Right hindlimb (tissue), 1 donor: ENCODE results near the gene LGMN.
"Not testable (repeated sequence)": the region's sequence is repeated elsewhere in the genome, so short reads cannot be mapped to it uniquely, and the experiment has no call there.

ENCODE experiments used
- DNase-seq: peaks from one replicate; pipeline ENCODE4 v3.0.0-alpha.2; 2018

The LGMN gene

DNA sequence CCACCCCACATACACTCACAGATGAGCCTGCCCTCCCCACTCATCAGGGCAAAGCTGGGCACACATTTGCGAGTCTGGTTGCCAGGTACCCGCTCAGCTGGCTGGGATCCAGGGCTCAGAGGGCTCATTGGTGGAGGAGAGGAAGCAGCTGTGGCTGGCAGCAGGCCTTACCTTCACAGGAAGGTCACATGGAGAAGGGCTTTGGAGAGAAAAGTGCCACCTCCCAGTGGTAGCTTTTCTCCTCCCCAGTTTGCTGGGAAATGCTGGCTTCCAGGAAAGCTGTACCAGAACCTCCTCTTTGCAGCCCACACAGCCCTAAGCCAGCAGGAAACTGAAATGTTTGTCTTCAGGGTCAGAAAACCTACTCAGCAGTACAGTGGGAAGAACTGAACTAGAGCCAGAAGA lies 55.6 kb downstream of the LGMN start:
- DNase-seq, result peak; percentile 74

DNA sequence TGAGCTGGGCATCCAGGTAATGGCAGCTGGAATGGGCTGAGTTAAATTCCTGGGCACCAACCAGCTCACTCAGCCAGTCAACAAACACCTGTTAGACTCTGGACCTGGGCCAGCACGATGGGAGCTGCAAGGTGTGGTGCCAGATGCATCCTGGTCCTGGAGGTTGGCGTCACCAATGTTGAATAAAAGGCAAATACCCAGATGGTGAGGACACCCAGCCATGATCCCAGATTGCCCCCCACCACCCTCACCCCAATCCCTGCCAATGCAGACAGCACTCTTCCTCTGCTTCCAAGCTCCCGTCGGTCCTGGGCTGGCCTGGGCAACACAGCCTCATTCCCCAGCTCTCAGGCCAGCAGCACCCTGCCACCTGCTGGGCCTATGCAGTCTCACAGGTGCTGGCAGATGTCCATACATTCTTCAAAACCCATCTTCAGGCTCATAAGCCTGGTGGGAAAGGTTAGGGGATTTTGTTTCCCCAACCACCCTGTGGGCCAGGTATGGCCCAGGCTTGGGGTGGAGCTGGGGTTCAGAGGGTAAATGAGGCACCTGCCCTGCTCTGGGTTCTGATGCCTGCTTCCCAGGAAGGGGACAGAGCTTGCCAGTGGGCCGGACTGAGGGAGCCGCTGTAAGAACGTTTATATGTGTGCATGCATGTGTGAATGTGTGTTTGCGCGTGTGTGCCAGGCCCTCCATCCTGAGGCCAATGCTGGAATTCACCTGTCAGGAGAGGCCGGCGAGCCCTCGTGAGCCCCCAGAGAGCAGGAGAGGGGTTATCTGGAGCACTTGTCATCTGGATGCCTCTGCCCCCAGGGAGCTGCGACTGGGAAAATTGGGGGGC lies 58.0 kb downstream of the LGMN start:
- DNase-seq, result no peak

DNA sequence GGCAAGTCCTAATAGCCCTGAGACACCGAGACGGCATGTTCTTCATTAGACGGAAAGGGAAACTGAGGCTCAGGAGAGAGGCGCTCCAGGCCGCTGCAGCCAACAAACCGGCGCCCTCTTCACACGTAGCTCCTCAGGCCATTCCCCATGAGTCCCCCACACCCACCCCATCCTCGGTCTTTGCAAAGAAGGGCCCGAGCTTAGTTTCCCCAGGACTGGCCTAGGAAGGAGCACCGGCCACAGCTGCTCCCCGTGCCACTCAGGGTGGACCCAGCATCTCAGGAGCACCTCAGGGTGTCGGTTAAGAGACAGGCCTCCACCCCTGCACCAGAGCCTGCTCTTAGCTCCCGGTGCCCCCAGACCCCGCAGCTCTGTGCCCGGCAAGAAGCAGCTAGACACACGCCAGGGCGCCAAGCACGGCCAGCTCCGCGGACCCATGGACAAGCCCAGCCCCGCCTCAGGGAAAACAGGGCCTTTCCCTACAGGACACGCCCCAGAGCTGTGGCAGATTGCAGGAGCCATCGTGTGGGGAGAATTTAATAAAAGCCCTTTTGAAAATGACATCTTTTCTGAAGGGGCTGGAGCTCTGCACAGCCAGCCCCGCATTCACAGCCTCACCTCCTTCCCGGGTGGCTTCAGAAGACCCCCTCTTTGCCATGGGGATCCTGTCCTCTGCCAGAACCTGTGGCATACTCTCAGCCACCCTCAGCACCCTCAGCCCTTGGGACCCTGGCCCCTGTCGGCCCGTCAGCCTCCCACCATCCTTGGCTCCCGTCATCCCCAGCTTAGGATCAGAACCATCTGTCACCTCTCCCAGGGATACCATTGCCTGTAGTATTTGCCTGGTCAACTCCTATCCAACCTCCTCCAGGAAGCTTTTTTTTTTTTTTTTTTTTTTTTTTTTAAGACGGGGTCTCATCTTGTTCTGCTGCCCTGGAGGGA lies 59.7 kb downstream of the LGMN start:
- no peak for DNase-seq

DNA sequence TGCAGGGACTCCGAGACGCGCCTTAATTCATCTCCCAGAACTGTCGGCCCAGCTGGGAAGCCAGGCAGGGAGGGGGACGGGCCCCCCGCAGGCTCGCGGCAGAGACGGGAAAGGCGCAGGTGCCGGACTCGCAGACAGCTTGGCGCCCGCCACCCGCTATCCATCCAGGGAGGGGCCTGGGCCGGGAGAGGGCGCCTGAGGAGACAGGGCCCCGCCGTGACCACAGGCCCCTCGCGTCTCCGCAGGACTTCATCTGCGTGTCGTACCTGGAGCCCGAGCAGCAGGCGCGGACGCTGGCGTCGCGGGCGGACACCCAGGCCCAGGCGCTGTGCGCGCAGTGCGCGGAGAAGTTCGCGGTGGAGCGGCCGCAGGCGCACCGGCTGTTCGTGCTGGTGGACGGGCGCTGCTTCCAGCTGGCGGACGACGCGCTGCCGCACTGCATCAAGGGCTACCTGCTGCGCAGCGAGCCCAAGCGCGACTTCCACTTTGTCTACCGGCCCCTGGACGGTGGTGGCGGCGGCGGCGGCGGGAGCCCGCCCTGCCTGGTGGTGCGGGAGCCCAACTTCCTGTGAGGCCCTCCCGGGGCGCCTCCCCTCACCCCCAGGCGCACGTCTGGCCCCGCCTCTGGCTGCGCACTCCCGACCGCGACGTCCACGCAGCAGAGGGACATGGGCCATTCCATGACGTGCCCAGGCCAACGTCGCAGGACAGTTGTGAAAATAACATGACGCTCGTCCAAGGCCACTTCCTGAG lies 60.6 kb downstream of the LGMN start:
- DNase-seq, result peak; percentile 58

DNA sequence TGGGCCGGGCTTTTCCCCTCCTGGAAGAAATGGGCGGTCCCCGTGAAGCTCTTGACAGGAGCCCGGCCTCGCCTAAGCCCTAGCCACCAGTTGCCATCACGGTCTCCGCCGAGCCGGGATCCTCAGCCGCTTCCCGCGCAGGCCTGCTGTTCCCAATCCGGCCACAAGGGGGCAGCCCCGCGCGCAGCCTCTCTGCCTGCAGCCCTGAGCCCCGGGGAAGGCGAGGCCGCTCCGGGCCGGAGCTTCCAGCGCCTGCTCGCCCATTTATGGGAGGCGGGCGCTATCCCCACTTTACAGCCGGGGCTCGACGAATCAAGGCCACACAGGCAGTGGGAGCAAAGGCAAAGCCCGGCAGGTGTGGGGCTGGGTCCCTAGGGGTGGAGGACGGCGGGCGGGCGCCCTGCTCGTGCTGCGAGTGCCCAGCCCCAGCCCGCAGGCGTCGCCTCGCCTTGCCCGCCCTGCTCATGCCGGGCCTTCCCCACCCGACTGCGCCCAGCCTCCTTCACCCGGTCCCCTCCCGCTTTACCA lies 61.5 kb downstream of the LGMN start:
- DNase-seq, result peak; percentile 88

DNA sequence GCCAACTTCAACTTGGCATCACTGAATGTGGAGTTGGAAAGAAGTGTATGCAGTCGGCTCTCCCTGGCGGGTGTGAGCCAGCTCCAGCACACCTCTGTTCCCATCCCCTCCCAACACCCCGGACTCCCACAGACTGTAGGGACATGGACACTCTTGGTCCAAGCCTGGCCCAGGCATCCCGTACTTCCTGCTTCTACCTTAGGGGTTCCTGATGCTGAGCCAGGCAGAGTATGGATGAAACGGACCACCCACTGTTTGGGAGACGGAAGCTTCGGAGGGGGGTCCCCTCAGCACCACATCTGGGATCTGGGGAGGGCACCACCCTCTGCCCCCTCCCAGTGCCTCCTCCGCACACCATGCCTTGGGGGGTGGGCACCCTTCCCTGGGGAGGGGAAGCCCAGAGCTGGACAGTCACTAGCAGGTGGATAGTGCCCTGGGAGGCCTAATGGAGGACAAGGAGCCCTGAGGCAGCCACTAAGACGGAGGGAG lies 62.0 kb downstream of the LGMN start:
- no peak for DNase-seq

DNA sequence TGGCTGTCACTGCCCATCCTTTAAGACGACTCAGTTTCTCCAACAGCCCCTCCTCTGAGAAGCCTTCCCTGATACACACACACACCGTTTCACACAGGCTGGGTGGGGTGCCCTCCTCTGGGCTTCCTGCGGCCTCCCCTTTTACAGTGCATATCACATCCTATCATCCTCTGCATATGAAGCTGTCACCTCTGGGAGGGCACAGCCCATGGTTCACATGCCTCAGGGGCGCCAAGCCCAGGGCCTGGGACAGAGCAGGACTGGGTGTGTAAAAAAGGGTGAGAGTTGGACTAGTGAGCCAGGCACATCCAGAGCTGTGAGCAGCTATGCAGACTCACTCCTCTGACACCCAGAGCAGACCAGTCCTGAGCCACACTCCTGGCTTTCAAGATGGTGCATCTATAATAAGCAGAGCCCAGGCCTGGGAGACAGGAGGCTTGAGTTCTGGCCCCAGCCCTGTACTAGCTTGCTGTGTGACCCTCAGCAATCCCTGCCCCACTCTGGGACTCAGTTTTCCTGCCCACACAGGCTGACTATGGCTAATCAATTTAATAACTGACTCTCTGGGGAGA lies 62.6 kb downstream of the LGMN start:
- DNase-seq, result no peak

DNA sequence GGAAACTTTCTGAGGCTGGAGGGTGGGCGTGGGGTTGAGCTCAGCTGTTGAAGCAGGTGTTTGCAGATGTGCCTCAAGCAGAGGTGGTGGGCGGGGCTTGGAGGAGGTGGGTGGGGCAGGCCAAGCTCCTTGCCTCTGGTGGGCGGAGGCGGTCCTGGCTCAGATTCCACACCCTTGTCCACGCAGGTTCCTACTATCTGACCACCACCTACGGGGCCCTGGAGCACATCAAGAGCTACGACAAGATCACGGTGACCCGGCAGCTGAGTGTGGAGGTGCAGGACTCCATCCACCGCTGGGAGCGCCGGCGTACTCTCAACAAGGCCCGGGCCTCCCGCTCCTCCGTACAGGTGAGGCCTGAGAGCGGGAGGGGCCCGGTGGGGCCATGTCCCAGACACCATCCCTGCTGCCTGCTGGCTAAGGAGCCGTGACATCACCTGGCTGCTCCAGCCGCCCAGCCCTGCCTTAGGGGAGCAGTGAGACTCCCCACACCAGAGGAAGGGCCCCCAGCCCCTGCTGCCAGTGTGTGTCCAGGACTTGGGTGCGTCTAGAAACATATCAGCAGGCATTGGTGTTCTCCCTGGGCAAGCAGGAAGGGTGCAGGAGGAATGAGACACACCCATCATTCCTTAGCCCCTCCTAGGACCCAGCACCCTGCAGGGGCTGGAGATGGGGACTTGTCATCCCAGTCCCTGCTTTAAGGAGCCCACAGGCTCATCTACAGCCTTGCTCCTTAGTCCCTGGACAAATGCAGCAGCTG lies 63.4 kb downstream of the LGMN start:
- DNase-seq, result no peak

DNA sequence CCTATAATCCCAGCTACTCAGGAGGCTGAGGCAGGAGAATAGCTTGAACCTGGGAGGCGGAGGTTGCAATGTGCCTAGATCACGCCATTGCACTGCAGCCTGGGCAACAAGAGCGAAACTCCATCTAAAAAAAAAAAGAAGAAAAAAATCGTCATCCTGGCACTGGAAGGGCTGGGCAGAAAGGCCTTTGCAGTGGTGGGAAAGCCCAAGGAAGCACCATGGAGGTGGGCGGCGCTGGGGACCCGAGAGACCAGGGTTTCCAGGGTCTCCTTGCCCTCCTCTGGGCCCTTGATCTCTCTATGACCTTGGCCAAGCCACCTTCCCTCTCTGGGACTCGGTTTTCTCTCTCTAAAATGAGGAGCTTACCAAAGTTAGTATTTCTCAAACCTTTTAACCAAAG lies 65.4 kb downstream of the LGMN start:
- no peak for DNase-seq

DNA sequence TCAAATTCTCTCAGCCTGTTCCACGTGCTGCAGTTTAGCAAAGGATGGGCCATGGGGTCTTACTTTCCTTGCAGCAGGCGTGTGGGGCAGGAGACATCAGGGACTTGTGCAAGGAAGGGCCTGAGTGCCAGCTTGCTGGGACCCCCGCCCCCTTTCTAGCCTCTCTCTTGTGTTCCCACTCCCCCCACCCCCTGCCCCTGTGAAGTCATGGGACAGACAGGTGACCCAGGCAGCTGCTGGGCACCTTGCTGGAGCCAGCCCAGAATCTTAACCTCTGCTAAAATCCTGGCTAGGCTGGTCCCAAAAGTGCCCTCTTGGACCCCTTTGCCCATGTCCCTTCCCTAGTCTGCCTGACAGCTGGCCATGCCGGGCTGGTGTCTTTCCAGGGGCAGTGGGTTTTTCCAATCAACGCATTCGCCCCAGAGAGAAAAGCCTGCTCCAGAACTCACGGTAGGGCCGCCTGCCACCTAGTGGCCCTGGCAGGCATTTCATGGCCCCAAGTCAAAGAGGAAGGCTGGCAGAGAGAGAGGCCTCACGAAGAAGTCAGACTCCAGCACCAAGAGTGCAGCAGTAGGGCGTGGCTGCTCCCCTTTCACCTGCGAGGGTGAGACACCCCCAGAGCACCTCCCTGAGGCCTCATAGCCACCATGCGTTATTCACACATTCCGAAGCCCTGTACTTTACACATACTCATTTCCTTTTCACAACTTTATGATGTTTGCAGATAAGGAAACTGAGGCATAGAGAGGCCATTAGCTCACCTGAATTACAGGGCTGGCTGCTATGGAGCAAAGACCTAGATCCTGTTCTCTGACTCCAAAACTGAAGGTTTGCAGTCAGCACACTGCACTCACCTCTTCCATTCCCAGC lies 67.4 kb downstream of the LGMN start:
- peak; percentile 80 for DNase-seq

DNA sequence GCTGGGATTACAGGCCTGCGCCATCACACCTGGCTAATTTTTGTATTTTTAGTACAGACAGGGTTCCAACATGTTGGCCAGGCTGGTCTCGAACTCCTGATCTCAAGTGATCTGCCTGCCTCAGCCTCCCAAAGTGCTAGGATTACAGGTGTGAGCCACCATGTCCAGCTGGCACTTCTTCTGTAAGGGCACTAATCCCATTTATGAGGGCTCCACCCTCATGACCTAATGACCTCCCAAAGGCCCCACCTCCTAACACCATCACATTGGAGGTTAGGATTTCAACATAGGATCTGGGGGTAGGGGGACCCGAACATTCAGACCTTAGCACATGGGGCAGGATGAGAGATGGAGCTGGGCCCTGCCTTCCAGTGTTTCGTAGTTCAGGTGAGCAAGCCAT lies 68.1 kb downstream of the LGMN start:
- DNase-seq, result not testable (repeated sequence)

DNA sequence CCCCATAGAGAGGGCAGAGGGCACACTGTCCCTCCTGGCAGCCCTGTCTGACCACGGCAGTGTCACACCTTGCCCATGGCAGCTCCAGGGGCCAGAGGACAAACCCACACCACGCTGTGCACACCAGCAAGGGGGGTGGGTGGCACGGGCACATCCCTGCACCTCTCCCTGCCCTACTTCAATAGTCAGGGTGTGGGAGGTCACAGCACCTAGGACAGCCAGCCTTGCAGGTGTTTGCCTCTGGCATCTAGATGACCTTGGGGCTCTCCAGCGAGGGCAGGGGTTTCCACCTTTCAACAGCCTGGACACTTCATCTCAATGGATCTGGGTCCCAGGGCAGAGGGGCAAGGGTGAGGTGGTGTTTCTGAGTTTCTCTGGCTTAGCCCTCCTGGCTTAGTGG lies 69.2 kb downstream of the LGMN start:
- no peak for DNase-seq

DNA sequence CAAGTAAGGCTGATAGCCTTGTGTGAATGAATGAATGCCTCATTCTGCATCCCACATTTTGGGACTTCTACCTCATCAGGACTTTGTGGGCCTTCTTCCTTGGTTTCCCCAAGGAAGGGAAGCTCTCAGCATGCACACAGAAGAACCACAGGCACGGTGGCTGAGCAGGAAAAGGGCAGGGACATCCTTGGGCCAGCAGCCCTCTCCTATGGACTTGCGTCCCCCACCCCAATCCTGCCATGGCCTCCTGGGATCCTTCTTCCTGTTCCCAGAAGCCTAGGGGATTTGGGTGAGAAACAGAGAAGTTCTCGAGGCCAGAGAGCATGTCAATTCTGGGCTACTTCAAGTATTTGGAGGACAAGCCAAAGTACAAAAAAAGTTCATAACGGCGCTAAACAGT lies 69.7 kb downstream of the LGMN start:
- DNase-seq, result no peak

DNA sequence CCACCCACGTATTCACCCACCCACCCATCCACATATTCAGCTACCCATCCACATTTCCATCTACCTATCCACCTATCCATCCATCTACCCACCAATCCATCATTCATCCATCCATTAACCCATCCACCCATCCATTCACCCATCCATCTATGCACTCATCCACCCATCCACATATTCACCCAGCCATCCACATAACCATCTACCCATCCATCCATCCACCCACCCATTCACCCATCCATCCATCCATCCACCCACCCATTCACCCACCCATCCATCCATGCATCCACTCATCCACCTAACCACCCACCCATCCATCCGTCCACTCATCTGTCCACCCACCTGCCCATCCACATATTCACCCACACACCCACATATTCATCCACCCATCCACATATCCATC lies 70.5 kb downstream of the LGMN start:
- DNase-seq, result no peak

DNA sequence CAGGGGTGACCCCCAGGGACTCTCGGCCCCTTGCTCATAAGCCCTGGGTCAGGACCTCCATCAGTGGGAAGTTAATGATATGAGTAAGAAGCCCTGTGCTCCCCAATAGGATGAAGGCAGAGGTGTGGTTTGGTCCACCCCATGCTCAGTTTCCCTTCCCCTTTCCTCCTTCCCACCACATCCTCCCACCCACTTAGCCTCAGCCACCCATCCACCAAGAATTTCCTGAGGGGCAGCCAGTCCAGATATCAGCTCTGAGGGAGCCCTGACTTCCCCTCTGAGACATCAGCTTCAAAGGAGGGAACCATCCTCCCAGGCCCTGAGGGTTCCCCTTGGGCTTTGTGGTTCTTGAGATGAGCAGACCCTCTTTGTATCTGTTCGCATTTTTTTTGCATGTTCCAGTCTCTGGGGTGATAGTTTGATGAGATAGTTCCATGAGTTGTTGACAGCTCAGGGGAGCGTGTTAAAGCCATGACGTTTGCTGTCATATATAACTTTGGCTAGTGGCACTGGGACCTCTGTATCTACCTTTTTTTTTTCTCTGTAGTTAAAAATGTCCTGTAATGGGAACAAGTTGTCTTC lies 71.2 kb downstream of the LGMN start:
- DNase-seq, result no peak

DNA sequence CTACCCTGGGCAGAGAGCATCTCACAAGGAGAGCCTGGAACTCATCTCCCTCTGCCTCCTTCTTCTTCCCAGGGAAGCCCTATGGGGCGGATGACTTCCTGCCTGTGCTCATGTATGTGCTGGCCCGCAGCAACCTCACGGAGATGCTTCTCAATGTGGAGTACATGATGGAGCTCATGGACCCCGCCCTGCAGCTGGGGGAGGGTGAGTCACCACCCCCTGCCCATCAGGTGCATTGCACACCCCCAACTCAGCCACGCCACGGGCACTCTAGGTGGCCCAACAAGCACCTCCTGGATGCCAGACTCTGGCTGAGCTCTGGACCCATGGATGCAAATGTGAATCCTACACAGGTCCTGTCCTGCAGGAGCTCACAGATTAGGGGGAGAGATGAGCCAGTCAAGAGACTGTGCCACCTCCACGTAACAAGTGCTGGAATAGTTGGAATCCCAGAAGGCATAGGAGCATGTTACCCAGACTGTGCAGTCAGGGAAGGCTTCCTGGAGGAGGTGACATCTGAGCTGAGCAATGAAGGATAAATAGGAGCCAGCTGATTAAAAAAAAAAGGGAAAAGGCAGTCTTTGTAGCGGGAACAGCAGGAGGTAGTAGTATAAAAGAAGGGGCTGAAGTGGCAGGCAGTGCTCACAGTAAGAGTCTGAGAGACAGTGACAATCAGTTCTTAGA lies 71.9 kb downstream of the LGMN start:
- DNase-seq, result no peak

DNA sequence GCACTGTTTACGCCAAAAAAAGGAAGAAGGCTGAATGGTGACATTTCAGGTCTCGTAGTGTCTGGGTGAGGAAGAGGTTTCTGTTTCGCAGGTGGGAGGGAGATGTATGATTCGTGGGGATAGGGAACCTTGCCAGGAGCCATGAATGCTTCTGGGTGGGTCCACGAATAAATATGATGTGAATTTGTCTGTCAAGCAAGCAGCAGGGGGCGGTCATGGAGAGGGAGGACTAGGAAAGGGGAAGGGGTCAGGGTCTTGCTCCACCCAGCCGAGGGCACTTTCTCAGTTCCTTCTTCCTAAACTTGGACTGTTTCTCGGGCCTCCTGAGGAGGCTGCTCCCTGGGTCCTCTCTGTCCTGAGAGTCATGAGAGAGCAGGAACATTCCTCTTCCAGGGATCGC lies 72.5 kb downstream of the LGMN start:
- no peak for DNase-seq

DNA sequence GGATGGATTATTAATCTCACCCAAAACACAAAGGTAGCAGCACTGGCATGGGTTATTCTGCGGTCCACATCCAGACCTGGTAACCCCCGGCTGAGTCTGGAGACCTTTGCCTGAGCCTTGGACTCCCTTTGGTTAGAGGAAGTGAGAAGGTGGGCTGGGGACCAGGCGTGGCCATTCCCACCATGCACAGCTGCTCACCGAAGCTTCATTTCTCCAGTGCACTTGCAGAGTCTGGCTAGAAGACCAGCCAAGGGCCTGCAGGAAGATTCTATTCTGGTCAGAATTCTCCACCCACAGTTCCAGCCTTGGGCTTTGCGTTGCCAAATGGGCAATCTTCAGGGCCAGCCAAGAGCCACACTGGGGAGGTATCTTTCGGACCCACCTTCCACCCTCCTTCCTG lies 73.0 kb downstream of the LGMN start:
- DNase-seq, result no peak

DNA sequence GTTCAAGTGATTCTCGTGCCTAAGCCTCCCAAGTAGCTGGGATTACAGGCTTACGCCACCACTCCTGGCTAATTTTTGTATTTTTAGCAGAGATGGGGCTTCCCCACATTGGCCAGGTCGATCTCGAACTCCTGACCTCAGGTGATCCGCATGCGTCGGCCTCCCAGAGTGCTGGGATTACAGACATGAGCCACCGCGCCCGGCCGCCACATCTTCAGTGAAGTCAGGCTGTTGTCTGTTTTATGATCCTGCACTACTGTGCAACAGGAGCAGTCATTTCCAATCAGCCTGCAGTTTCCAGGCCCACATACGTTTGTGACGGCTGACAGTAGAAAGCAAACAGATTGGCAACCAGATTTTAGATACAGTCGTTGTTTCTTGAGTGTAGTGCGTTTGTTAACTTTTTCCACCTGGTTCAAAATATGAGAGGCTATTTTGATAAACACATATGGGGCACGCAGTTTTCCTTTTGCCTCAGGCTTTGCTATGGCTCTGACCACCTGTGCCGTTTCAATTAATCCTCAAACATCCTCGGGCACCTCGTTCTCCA lies 74.8 kb downstream of the LGMN start:
- DNase-seq, result no peak
